ENCODE results near the gene ICAM4.

Gene ICAM4

DNA sequence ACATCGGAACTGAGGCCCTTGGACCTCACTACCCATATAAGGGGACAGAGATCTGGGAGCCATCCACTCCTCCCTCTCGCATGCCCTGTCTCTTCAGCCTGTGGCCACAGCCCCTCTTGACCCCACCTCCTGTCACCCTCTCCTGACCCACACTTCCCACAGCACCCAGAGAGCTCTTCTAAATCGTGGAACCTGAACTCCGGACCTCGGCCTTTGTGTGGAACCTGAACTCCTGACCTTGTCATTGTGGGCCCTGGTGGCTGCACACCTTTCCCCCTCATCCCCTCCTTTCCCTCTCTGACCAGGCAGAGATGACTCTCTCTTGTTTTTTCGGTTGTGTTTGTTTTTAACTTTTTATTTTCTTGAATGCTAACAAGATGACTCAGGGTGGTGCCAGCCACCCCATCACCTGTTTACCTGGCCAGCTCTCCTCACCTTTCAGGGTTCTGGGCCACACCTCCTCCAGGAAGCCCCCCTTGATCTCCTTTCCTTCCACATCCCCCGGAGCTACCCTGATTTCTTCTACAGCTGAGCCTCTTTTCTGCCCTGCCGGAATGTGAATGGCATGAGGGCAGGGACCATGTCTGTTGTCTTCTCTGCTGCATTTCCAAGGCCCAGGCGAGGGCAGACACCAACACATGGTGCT is 29.7 kb upstream of the ICAM4 start:
- H3K27ac ChIP-seq: peak overlapping the region; percentile 23
- TF ChIP-seq, protein P1, sequence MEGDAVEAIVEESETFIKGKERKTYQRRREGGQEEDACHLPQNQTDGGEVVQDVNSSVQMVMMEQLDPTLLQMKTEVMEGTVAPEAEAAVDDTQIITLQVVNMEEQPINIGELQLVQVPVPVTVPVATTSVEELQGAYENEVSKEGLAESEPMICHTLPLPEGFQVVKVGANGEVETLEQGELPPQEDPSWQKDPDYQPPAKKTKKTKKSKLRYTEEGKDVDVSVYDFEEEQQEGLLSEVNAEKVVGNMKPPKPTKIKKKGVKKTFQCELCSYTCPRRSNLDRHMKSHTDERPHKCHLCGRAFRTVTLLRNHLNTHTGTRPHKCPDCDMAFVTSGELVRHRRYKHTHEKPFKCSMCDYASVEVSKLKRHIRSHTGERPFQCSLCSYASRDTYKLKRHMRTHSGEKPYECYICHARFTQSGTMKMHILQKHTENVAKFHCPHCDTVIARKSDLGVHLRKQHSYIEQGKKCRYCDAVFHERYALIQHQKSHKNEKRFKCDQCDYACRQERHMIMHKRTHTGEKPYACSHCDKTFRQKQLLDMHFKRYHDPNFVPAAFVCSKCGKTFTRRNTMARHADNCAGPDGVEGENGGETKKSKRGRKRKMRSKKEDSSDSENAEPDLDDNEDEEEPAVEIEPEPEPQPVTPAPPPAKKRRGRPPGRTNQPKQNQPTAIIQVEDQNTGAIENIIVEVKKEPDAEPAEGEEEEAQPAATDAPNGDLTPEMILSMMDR (conservative IDR thresholded peaks at IDR 0.05; ENCODE audit: low read depth): no peak

DNA sequence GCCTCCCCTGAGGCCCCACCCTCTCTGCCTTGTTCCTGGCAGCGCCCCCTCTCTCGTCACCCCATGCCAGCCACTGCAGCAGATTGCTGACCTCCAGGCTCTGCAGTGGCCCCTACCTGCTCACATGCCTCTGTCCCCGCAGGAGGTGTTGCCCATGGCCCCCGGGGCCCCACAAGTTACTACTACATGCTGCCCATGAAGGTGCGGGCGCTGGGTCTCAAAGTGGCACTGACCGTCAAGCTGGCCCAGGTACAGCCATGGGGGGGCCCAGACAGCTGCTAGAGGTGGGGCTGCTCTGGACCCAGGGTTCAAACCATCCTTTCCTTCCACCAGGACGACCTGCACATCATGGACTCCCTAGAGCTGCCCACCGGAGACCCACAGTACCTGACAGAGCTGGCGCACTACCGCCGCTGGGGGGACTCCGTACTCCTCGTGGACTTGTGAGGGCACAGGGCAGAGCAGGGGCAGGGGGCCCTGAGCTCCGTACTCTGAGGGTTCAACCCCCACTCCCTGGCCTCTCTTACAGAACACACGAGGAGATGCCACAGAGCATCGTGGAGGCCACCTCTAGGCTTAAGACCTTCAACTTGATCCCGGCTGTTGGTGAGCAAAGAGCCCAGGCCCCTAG is 28.6 kb upstream of the ICAM4 start:
- ChIA-PET CTCF (interaction anchor here (0.6 to 5.0 kb wide), 25 partner anchors 8 to 327 kb away, joined by 3 to 36 read pairs (median 4); partner anchors contain the start of genes FDX2, ICAM1, ICAM4 and ICAM5), POLR2A (ENCODE audit: low non-redundant PET) (interaction anchor here (0.6 kb wide), 1 partner anchor 142 kb away, joined by 3 read pairs; no protein-coding TSS in a partner anchor)
- H3K27ac ChIP-seq: peak overlapping the region; percentile 23; the same call in 1 of the 2 replicates
- TF ChIP-seq, protein P1 (conservative IDR thresholded peaks at IDR 0.05; ENCODE audit: low read depth): no peak
- DNase-seq (ENCODE audit: low spot score): no peak

More for the DNA sequence above, 29.7 kb upstream of the ICAM4 start:
- POLR2A ChIA-PET (ENCODE audit: low non-redundant PET): interaction anchor here (0.6 kb wide), 1 partner anchor 43 kb away, joined by 5 read pairs; no protein-coding TSS in a partner anchor
- no peak for DNase-seq (ENCODE audit: low spot score)
- CTCF ChIA-PET: interaction anchor here (5.0 kb wide), 1 partner anchor 132 kb away, joined by 36 read pairs; no protein-coding TSS in a partner anchor

DNA sequence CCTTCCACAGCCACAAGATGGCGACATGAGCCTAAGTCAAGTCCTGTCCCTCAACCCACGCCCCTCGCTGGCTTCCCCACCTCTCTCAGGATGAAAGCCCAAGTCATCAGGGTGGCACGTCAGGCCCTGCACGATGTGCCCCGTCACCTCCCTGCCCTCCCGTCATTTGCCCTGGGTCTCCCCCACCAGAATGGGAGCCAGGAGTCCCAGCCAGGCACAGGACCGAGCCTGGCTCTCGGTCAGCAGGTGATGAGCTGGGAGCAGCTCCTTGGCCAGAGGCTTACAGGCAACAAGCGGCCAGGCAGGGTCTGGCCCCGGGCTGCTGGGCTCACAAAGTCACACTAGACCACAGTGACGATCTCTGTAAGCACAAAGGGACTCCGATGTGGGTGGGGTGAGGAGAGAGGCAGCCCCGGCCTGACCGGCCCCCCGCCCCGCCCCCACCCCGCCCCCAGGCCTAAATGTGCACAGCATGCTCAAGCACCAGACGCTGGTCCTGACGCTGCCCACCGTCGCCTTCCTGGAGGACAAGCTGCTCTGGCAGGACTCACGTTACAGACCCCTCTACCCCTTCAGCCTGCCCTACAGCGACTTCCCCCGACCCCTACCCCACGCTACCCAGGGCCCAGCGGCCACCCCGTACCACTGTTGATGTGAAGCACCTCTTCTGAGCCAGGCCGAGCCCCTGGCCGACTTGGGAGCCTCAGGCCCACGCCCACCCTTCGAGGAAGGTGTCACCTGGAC is 27.4 kb upstream of the ICAM4 start:
- ChIA-PET POLR2A (ENCODE audit: low non-redundant PET) (interaction anchor here (0.6 kb wide), 2 partner anchors 135 to 141 kb away, joined by 3 to 8 read pairs; no protein-coding TSS in a partner anchor), CTCF (interaction anchor here (0.5 to 5.0 kb wide), 32 partner anchors 9 to 907 kb away, joined by 3 to 36 read pairs (median 4); partner anchors contain the start of genes FDX2, ICAM1, ICAM4 and ICAM5)
- TF ChIP-seq, protein P1 (conservative IDR thresholded peaks at IDR 0.05; ENCODE audit: low read depth): peak; percentile 79
- peak overlapping the region; percentile 44 for H3K27ac ChIP-seq
- DNase-seq (ENCODE audit: low spot score): peak; percentile 66

DNA sequence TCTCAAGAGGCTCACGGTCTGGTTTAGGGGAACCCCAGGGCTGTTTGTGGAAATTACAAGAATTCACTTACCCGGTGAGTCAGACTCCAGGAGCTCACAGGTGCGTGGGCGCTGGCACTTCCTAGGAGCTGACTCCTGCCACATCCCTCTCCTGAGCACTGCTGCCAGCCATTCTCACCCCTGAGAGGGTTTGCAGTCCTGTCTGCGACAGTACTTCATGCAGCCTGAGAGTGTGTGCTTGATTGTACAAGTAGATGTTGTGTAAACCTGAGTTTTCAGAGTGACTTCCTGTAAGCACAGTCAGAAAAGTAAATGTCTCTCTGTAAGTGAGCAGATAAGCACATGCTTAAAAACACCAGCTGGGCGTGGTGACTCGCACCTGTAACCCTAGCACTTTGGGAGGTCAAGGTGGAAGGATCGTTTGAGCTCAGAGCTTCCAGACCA is 26.6 kb upstream of the ICAM4 start:
- peak overlapping the region; percentile 44 for H3K27ac ChIP-seq
- TF ChIP-seq, protein P1 (conservative IDR thresholded peaks at IDR 0.05; ENCODE audit: low read depth): no peak
- ChIA-PET CTCF (interaction anchor here (0.6 to 5.0 kb wide), 4 partner anchors 11 to 131 kb away, joined by 3 to 36 read pairs (median 29); partner anchors contain the start of gene ICAM1), POLR2A (ENCODE audit: low non-redundant PET) (interaction anchor here (0.5 to 0.7 kb wide), 2 partner anchors 73 to 120 kb away, joined by 3 to 10 read pairs; partner anchors contain the start of gene TYK2)
- peak; percentile 76 for DNase-seq (ENCODE audit: low spot score)

DNA sequence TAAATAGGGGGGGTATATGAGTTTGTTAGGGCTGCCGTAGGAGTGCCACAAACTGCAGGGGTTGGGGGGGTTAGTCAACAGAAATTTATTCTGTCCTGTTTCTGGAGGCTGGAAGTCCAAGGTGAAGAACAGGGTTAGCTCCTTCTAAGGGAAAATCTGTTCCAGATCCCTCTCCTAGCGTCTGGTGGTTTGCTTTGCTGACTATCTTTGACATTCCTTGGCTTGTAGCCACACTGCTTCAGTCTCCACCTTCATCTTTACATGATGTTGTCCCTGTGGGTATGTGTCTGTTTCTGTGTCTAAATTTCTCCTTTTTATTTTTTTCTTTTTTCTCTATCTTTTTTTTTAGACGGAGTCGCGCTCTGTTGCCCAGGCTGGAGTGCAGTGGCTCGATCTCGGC is 24.0 kb upstream of the ICAM4 start:
- no peak for DNase-seq (ENCODE audit: low spot score)
- POLR2A ChIA-PET (ENCODE audit: low non-redundant PET): no interaction called here
- TF ChIP-seq, protein P1 (conservative IDR thresholded peaks at IDR 0.05; ENCODE audit: low read depth): no peak

More for the DNA sequence above, 24.0 kb upstream of the ICAM4 start:
- H3K27ac ChIP-seq: no peak overlapping the region
- CTCF ChIA-PET: interaction anchor here (0.6 to 0.9 kb wide), 3 partner anchors 13 to 105 kb away, joined by 3 read pairs; no protein-coding TSS in a partner anchor
